Pulmonary artery endothelial cell (primary cell): Measurements from ENCODE around the gene WASF3. TPM values are rescaled to one million over a fixed set of nuclear protein-coding genes. Genes with fewer than 3 reads are reported as not detected.
"Not testable (repeated sequence)": the region's sequence is repeated elsewhere in the genome, so short reads cannot be mapped to it uniquely, and the experiment has no call there.

Experiments
- DNase-seq: peaks from one replicate; pipeline ENCODE4 v3.0.0-alpha.2; 2011; ENCODE audit warnings: low read depth, low spot score
- total RNA-seq: library from RNA; depleted of rRNA; stranded (reverse); fragments of >200 nt; gene quantifications from 2 replicates; pipeline ENCODE4 v1.2.3, GENCODE V29; 2014

Gene WASF3
- total RNA-seq, 1 donor from 2014 or later, result 15.8 TPM

- DNase-seq, result no peak
These were observed 71.2 kb downstream of the WASF3 start for GRCh38 chr13:26628706-26629105.

- no peak for DNase-seq
These were observed 71.9 kb downstream of the WASF3 start for GRCh38 chr13:26629260-26629825.

- not testable (repeated sequence) for DNase-seq
These were observed 78.2 kb downstream of the WASF3 start for GRCh38 chr13:26635634-26636033.

- not testable (repeated sequence) for DNase-seq
These were observed 78.6 kb downstream of the WASF3 start for GRCh38 chr13:26636073-26636472.

GRCh38 chr13:26646603-26647002 lies 89.1 kb downstream of the WASF3 start:
- no peak for DNase-seq

- no peak for DNase-seq
These were observed 93.8 kb downstream of the WASF3 start for GRCh38 chr13:26651234-26651633.

GRCh38 chr13:26653310-26653709 lies 95.8 kb downstream of the WASF3 start:
- DNase-seq, result no peak

GRCh38 chr13:26653842-26654241 lies 96.4 kb downstream of the WASF3 start:
- no peak for DNase-seq

GRCh38 chr13:26656919-26657318 lies 99.4 kb downstream of the WASF3 start:
- no peak for DNase-seq

- DNase-seq, result no peak
These were observed 101.2 kb downstream of the WASF3 start for GRCh38 chr13:26658448-26659385.

GRCh38 chr13:26660185-26660584 lies 102.7 kb downstream of the WASF3 start:
- DNase-seq, result no peak

- DNase-seq, result no peak
These were observed 103.3 kb downstream of the WASF3 start for GRCh38 chr13:26660766-26661165.

- no peak for DNase-seq
These were observed 106.3 kb downstream of the WASF3 start for GRCh38 chr13:26663791-26664190.

GRCh38 chr13:26664286-26664685 lies 106.8 kb downstream of the WASF3 start:
- DNase-seq, result no peak

GRCh38 chr13:26664876-26665275 lies 107.4 kb downstream of the WASF3 start:
- DNase-seq, result no peak

- DNase-seq, result no peak
These were observed 111.1 kb downstream of the WASF3 start for GRCh38 chr13:26668357-26669146.

- DNase-seq, result no peak
These were observed 116.4 kb downstream of the WASF3 start for GRCh38 chr13:26673890-26674289.

GRCh38 chr13:26677156-26677555 lies 119.7 kb downstream of the WASF3 start:
- no peak for DNase-seq

GRCh38 chr13:26678330-26678729 lies 120.8 kb downstream of the WASF3 start:
- DNase-seq, result no peak

GRCh38 chr13:26678796-26679195 lies 121.3 kb downstream of the WASF3 start:
- DNase-seq, result no peak

GRCh38 chr13:26679411-26680122 lies 122.1 kb downstream of the WASF3 start:
- DNase-seq, result no peak

- no peak for DNase-seq
These were observed 122.6 kb downstream of the WASF3 start for GRCh38 chr13:26680123-26680450.
